HCT116 (cell line): Measurements from ENCODE around the gene TTLL10. TPM values are rescaled to one million over a fixed set of nuclear protein-coding genes. Genes with fewer than 3 reads are reported as not detected.
A peak's percentile ranks its signal among the peaks of the same experiment; 100 is the strongest.

ENCODE experiments used
- ATAC-seq: fragments of 200-7000 bp; cut with Tn5 transposase; 2 replicates; pipeline ENCODE4 v1.9.1; 2020; ENCODE audit warnings: mild to moderate bottlenecking, moderate library complexity
- BruUV-seq: library from RNA; stranded (reverse); fragments of 400-500 nt; replicated peaks from 2 replicates; lab custom pipeline; 2021; lab: Mats Ljungman, UMichigan
- CTCF ChIA-PET: fragments of 300-600 bp; sonication (Branson Sonifier 250); formaldehyde crosslinking; loops from one replicate; lab custom pipeline; 2021; ENCODE audit warnings: antibody characterized with exemption; lab: Charles Lee
- POLR2A ChIA-PET: fragments of 300-600, 350-600 bp; sonication (Branson Sonifier 250); formaldehyde crosslinking; loops from one replicate; lab custom pipeline; 2021; ENCODE audit warnings: antibody characterized with exemption; lab: Charles Lee
- RAD21 ChIA-PET, 2 experiments: fragments of 300-600 bp; sonication (Branson Sonifier 250); formaldehyde crosslinking; loops; one replicate each; lab custom pipeline; 2023; ENCODE audit warnings: low total read pairs in 2 of 2; ENCODE audit not compliant: uncharacterized antibody in 2 of 2, unreplicated experiment in 2 of 2, low non-redundant PET in 1 of 2; lab: Charles Lee
- DNase-seq: peaks from one replicate; pipeline ENCODE4 v3.0.0-alpha.2; 2010; ENCODE audit warnings: low read depth, low spot score
- H2AFZ ChIP-seq: fragments of 200-600 bp; shearing (Covaris generic), sonication (generic); 2 replicates; pipeline ENCODE4 v1.6.1; 2017; ENCODE audit warnings: low read depth, mixed run types, mixed read lengths, antibody characterized with exemption, low read length; ENCODE audit not compliant: poor library complexity, severe bottlenecking
- H3K27ac ChIP-seq: 2 replicates; pipeline ENCODE4 v1.5.1; 2012; ENCODE audit warnings: low read depth, low read length
- H3K27me3 ChIP-seq: fragments of 200-600 bp; sonication (generic); 2 replicates; pipeline ENCODE4 v1.6.1; 2016; ENCODE audit warnings: mixed run types, low read length, mixed read lengths; ENCODE audit not compliant: insufficient read depth
- H3K36me3 ChIP-seq, 2 experiments: fragments of 200-500 bp in 1 of 2; fragments of 200-600 bp in 1 of 2; sonication (Bioruptor generic) in 1 of 2; sonication (generic) in 1 of 2; 2 replicates each; pipeline versions ENCODE4 v1.5.1 to v1.6.1; 2014 to 2016; ENCODE audit warnings: low read length in 2 of 2, inconsistent platforms in 1 of 2, mixed read lengths in 1 of 2, mixed run types in 1 of 2; ENCODE audit not compliant: insufficient read depth in 2 of 2, control insufficient read depth in 1 of 2
- H3K4me1 ChIP-seq, 2 experiments: fragments of 200-600 bp in 1 of 2; sonication (generic) in 1 of 2; 2 replicates each; pipeline versions ENCODE4 v1.5.1 to v1.6.1; 2012 to 2017; ENCODE audit warnings: low read length in 2 of 2, inconsistent platforms in 1 of 2, mild to moderate bottlenecking in 1 of 2, mixed read lengths in 1 of 2, mixed run types in 1 of 2, moderate library complexity in 1 of 2; ENCODE audit not compliant: insufficient read depth in 2 of 2, control insufficient read depth in 1 of 2
- H3K4me2 ChIP-seq: fragments of 200-600 bp; sonication (generic); 2 replicates; pipeline ENCODE4 v1.6.1; 2017; ENCODE audit warnings: mixed run types, low read length, mixed read lengths
- H3K4me3 ChIP-seq, 2 experiments: fragments of 200-600 bp in 1 of 2; sonication (generic) in 1 of 2; replicated peaks in 1 of 2; 2 replicates each; pipeline ENCODE4 v1.5.1; 2011 to 2016; ENCODE audit warnings: low read length in 2 of 2, control low read depth in 1 of 2, low read depth in 1 of 2, mild to moderate bottlenecking in 1 of 2, mixed read lengths in 1 of 2, mixed run types in 1 of 2
- H3K79me2 ChIP-seq: fragments of 200-600 bp; sonication (generic); 2 replicates; pipeline ENCODE4 v1.6.1; 2017; ENCODE audit warnings: mild to moderate bottlenecking, mixed run types, low read length, moderate library complexity, mixed read lengths; ENCODE audit not compliant: insufficient read depth
- H3K9ac ChIP-seq: fragments of 200-600 bp; sonication (generic); 2 replicates; pipeline ENCODE4 v1.6.1; 2016; ENCODE audit warnings: low read length, mixed read lengths
- H3K9me2 ChIP-seq: fragments of 200-600 bp; sonication (generic), shearing (Covaris generic); 2 replicates; pipeline ENCODE4 v1.6.1; 2017; ENCODE audit warnings: mixed run types, mild to moderate bottlenecking, moderate library complexity; ENCODE audit not compliant: insufficient read depth
- H3K9me3 ChIP-seq, 2 experiments: fragments of 200-500 bp in 1 of 2; fragments of 200-600 bp in 1 of 2; sonication (Bioruptor generic) in 1 of 2; sonication (generic) in 1 of 2; 2 replicates each; pipeline ENCODE4 v1.6.1; 2014 to 2017; ENCODE audit warnings: low read length in 2 of 2, mixed read lengths in 2 of 2, inconsistent platforms in 1 of 2, low read depth in 1 of 2, mild to moderate bottlenecking in 1 of 2, mixed run types in 1 of 2, moderate library complexity in 1 of 2; ENCODE audit not compliant: control insufficient read depth in 1 of 2, insufficient read depth in 1 of 2
- H4K20me1 ChIP-seq: fragments of 200-600 bp; sonication (generic), shearing (Covaris generic); 2 replicates; pipeline ENCODE4 v1.6.1; 2017; ENCODE audit warnings: mixed run types, mild to moderate bottlenecking, moderate library complexity; ENCODE audit not compliant: insufficient read depth
- ATF3 ChIP-seq: IDR thresholded peaks from 2 replicates; pipeline ENCODE4 v1.6.1; 2012
- CBX3 ChIP-seq: IDR thresholded peaks from 2 replicates; pipeline ENCODE4 v1.6.1; 2012; ENCODE audit warnings: low read depth
- CEBPB ChIP-seq: IDR thresholded peaks from 2 replicates; pipeline ENCODE4 v1.6.1; 2012; ENCODE audit warnings: low read depth
- CTCF ChIP-seq, 3 experiments: fragments of 200-600 bp in 1 of 3; sonication (generic) in 1 of 3; IDR thresholded peaks in 2 of 3; conservative IDR thresholded peaks in 1 of 3; 2 replicates each; pipeline ENCODE4 v1.5.1; 2012 to 2017; ENCODE audit warnings: low read depth in 2 of 3, low read length in 2 of 3, antibody characterized with exemption in 1 of 3, borderline replicate concordance in 1 of 3, control low read depth in 1 of 3, mild to moderate bottlenecking in 1 of 3, mixed read lengths in 1 of 3, mixed run types in 1 of 3, moderate library complexity in 1 of 3; ENCODE audit not compliant: insufficient read depth in 1 of 3
- ELF1 ChIP-seq: IDR thresholded peaks from 2 replicates; pipeline ENCODE4 v1.6.1; 2012; ENCODE audit warnings: low read depth, borderline replicate concordance
- EZH2 ChIP-seq: fragments of 200-600 bp; sonication (generic); IDR thresholded peaks from 2 replicates; pipeline ENCODE4 v1.6.1; 2017; ENCODE audit warnings: antibody characterized with exemption, mixed run types
- EZH2phosphoT487 ChIP-seq: fragments of 200-600 bp; IDR thresholded peaks from 2 replicates; pipeline ENCODE4 v1.6.1; 2018; ENCODE audit warnings: antibody characterized with exemption, borderline replicate concordance
- MAX ChIP-seq: IDR thresholded peaks from 2 replicates; pipeline ENCODE4 v1.6.1; 2012
- POLR2A ChIP-seq: IDR thresholded peaks from 2 replicates; pipeline ENCODE4 v1.7.0; 2011; ENCODE audit warnings: borderline replicate concordance; ENCODE audit not compliant: insufficient read depth, insufficient read length; ENCODE audit errors: extremely low read depth
- POLR2AphosphoS5 ChIP-seq: IDR thresholded peaks from 2 replicates; pipeline ENCODE4 v1.6.1; 2011; ENCODE audit warnings: mild to moderate bottlenecking, low read depth, low read length, moderate library complexity
- RAD21 ChIP-seq: IDR thresholded peaks from 2 replicates; pipeline ENCODE4 v1.6.1; 2012; ENCODE audit warnings: low read depth, mild to moderate bottlenecking
- REST ChIP-seq: IDR thresholded peaks from 2 replicates; pipeline ENCODE4 v1.6.1; 2012; ENCODE audit warnings: low read depth
- SP1 ChIP-seq: IDR thresholded peaks from 2 replicates; pipeline ENCODE4 v1.6.1; 2012; ENCODE audit warnings: low read depth
- SRF ChIP-seq: IDR thresholded peaks from 2 replicates; pipeline ENCODE4 v1.6.1; 2012; ENCODE audit warnings: low read depth
- TCF7L2 ChIP-seq: IDR thresholded peaks from 2 replicates; pipeline ENCODE4 v1.7.0; 2011; ENCODE audit warnings: borderline replicate concordance, inconsistent platforms; ENCODE audit not compliant: insufficient read depth, insufficient read length; ENCODE audit errors: extremely low read depth
- YY1 ChIP-seq: IDR thresholded peaks from 2 replicates; pipeline ENCODE4 v1.6.1; 2011; ENCODE audit warnings: low read length, low read depth, moderate library complexity, mild to moderate bottlenecking; ENCODE audit not compliant: insufficient replicate concordance; ENCODE audit errors: extremely low read depth
- ZBTB33 ChIP-seq: IDR thresholded peaks from 2 replicates; pipeline ENCODE4 v1.6.1; 2011; ENCODE audit warnings: mild to moderate bottlenecking, low read length, moderate library complexity; ENCODE audit not compliant: insufficient replicate concordance; ENCODE audit errors: extremely low read depth
- ZFX ChIP-seq: fragments of 450-650 bp; IDR thresholded peaks from 2 replicates; pipeline ENCODE4 v1.6.1; 2017
- ZNF274 ChIP-seq: fragments of 200-500 bp; sonication (Bioruptor generic); IDR thresholded peaks from 2 replicates; pipeline ENCODE4 v1.6.1; 2014; ENCODE audit warnings: mild to moderate bottlenecking, low read depth, low read length, inconsistent platforms
- intact Hi-C: fragments of 100-400 bp; cut with micrococcal nuclease; formaldehyde crosslinking; loops from 2 replicates; pipeline ENCODE4 v1.10.0; 2022
- total RNA-seq: library from RNA; stranded (reverse); gene quantifications from one replicate; pipeline ENCODE4 v1.2.1, GENCODE V29; 2021; ENCODE audit not compliant: unreplicated experiment

Gene TTLL10
- total RNA-seq, 1 experiment from 2014 or later = 0.10 TPM

- H2AFZ ChIP-seq = no peak overlapping the region
- H3K36me3 ChIP-seq = no peaks in the 10 kb centered on the region
- TSS peak; percentile 72 for BruUV-seq
- TF ChIP-seq CBX3 (no peak), YY1 (no peak), ZFX (no peak), RAD21 (no peak), CEBPB (no peak), SP1 (no peak), ZNF274 (no peak), ATF3 (no peak), EZH2 (no peak), REST (no peak), CTCF (IDR thresholded peaks at IDR 0.05 in 2 of 3, conservative IDR thresholded peaks at IDR 0.05 in 1 of 3; ENCODE audit: borderline replicate concordance in 1 of 3, insufficient read depth in 1 of 3, low read depth in 2 of 3, low read length in 2 of 3) (no peak), ELF1 (no peak), TCF7L2 (no peak), SRF (no peak), POLR2AphosphoS5 (no peak), MAX (no peak), ZBTB33 (no peak), POLR2A (no peak), EZH2phosphoT487 (no peak)
- H3K27ac ChIP-seq = no peak overlapping the region
- POLR2A ChIA-PET = no interaction called here
- no peak overlapping the region for H3K4me3 ChIP-seq
- DNase-seq = no peak
- peaks cover 25 to 38% of the 10 kb centered on the region in 2 experiments for H3K4me1 ChIP-seq
- H3K9me2 ChIP-seq = no peaks in the 10 kb centered on the region
- no peak for ATAC-seq
- no peaks in the 10 kb centered on the region for H3K27me3 ChIP-seq
- no peaks in the 10 kb centered on the region for H3K9me3 ChIP-seq
- peaks cover 8% of the 10 kb centered on the region; the same call in 1 of the 2 replicates for H3K79me2 ChIP-seq
- no peaks in the 10 kb centered on the region for H4K20me1 ChIP-seq
- RAD21 ChIA-PET = no interaction called here
- no peak overlapping the region for H3K4me2 ChIP-seq
- intact Hi-C loops = no loop called here
- H3K9ac ChIP-seq = no peak overlapping the region
- CTCF ChIA-PET = no interaction called here
These were observed 30.1 kb downstream of the TTLL10 start for GRCh38 chr1:1203561-1204424.
